HL-60/S4 (cell line): ENCODE measurements around the gene PTPRK.

Experiments used
- in situ Hi-C: fragments of 300-500 bp; cut with MboI; formaldehyde crosslinking; loops from 2 replicates; pipeline ENCODE4 v1.14.3; 2022; ENCODE audit warnings: low sequenced_read_pairs

The PTPRK gene

DNA sequence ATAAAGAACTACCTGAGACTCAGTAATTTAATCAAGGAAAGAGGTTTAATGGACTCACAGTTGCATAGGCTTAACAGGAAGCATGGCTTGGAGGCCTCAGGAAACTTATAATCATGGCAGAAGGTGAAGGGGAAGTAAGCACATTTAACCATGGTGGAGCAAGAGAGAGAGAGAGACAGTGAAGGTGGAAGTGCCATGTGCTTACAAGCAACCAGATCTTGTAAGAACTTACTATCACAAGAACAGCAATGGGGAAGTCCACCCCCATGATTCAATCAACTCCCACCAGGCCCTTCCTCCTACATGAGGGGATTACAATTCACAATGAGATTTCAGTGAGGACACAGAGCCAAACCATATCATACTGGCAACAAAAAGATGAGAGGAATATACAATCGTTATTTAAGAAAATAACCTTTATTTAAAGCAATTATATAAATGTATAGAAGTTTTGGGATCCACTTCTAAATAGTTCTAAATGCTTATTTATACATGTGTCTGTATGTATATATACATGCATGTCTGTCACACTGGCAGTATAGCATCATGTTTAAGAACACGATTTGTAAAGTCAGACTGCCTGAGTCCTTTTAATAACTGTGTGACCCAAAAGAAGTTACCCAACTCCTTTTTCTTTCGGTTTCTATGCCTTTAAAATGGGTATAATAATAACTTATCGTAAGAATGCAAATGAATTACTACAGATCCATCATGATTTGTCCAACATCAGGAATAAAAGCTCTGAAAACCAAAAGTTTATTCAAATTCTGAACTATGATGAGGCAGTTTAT, 363.9 kb downstream of the PTPRK start:
- in situ Hi-C loops, result no loop called here

DNA sequence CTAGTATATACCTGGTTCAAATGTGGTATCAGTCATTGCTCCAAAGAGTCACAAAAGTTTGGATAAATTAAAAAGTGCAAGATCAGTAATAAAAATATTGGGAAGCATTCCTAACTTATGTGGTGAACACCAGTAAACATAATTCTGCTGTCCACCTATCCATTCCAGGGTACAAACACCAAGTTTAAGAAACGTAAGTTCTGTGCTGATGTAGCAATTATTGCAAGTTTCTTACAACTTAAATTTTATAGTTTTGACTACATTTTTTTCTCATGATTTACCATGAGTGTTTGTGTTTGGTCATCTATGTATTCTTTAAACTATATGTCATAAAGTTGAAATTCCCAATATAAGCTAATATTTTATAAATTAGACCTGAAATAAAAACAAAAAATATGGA, 364.6 kb downstream of the PTPRK start:
- in situ Hi-C loops, result no loop called here

DNA sequence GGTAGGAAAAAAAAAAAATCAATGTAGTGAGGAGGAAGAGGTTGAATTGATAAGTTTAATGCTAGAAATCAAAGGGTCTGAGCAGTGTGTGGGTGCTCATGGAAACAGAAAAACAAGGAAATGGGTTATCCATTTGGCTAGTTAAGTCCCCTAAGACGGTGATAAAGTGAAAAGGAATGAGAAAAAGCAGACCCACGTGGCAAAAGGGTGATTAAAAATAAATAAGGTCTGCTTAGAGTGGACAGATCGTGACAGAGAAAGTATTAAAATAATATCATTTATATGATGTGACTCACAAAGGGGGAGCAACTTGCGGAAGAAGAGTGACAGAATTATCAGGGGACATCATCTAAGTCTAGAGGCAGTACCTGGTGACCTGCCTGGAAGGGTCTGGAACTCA, 367.8 kb downstream of the PTPRK start:
- in situ Hi-C loops, result no loop called here

DNA sequence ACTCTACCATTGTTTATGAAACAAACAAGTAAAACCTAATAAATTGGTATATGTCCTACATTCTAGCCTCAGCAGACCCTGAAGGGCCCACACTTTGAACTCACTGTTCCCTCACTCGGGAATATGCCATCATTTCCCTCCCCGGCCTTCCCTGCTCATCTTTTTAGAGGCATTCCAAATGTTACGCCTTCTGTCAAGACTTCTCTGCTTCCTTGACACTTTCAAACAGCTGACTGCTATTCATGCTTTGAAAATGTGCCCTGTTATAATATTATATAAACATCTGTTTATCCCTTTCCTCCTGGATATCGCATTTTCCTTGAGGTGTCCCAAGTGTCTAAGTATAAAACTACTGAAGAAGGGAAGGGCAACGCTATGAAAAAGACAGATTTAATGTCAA, 370.0 kb downstream of the PTPRK start:
- in situ Hi-C loops, result no loop called here

DNA sequence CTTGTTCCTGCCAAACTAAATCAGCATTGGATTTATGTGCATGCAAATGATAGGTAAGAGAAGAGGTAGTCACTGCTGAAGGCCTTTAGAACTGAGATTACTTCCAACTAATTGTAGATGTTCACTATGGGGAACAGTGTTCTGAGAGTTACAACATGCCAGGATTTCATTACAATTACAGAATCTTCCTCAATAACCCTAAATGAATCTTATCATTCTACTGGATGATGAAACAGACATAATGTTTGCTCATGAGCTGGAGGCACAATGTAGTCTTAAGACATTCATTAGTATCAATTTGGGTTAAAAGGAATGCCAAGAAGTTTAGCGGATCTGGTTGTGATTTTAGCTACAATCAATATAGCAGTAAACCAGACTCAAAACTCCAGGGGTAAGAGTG, 370.6 kb downstream of the PTPRK start:
- in situ Hi-C loops, result no loop called here

DNA sequence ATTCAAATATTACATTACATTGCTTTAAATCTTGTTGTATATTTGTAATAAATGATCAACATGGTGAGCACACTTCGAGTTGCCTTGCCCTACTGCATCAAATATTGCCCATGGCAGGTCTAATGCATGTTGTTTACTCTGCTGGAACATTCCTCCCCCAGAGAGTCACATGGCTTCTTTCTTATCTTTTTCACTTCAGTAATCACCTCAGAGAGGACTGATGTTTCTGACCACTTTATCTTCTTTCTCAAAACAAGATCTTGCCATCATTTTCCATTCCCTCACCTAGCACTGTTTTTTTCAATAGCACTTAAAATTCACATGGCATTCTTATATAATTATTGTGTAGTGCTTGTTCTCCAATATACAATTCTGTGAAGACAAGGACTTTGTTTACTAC, 376.1 kb downstream of the PTPRK start:
- in situ Hi-C loops, result no loop called here

DNA sequence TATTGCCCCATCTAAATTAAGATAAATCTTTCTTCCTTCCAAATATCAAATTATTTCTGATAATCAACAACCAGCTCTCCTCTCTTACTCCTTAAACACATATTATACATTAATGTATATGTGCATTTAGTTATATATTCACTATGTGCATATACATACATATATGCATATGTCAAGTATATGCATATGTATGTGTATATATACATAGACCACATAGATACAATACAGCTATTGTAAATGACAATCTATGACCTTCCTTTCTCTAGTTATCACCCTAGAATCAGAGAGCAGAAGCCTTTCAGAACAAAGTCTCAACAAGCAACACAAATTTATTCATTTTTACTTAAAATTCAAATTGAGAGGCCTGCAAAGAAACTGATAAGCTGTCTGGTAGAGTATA, 378.5 kb downstream of the PTPRK start:
- in situ Hi-C loops, result no loop called here

DNA sequence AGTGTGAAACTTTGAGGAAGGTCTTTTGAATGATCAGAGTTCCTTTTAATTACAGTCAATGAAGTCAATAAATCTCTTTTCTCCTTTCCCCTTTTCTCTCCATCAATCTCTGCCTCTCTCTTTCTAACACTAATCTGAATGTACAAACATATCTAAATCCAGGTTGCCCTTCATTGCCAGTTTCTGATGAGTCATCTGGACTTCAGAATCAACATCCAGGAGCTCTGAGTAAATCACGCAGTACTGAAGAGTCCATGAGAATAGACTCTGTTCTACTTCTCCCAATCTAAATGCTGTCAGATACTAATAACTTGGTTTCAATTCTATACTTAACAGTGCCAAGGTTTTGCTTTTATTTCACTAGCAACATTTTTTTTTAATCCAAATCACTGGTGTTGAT, 380.9 kb downstream of the PTPRK start:
- in situ Hi-C loops, result no loop called here

DNA sequence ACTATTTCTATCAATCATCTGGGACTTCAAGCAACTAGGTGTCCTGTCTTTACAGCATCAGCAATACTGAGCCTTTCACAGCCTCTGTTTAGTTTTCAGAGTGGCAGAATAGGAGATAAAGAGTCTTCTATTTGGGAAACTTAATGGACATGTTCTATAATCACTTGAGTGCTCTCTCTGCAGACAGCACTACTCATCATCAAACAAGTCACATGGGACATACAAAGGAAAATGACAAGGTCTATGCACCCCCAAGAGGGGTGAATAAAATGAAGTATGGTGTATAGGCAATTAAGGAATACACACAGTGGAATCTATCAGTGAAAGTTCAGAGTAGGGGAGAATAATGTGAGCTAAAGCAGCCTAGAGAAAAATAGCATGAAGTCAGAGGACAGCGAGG, 381.7 kb downstream of the PTPRK start:
- in situ Hi-C loops, result no loop called here

DNA sequence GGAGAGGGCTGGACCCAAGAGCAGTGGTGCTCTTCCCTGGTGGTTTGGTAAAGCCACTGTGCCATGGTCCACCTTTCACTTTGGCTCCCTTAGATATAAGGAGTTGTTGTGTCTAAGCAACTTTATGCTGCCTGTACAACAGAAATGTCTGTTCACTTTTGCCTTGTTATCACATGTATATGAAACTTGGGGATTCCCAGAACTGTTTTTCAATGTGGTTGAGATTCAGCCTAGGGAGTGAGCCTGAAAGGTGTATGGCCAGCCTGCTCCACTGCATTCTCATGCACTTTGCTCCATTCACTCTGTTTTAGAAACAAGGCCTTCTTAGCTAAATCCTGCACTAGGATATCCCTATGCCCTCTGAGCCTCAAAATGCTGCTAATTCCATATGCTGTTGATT, 385.1 kb downstream of the PTPRK start:
- in situ Hi-C loops, result no loop called here

DNA sequence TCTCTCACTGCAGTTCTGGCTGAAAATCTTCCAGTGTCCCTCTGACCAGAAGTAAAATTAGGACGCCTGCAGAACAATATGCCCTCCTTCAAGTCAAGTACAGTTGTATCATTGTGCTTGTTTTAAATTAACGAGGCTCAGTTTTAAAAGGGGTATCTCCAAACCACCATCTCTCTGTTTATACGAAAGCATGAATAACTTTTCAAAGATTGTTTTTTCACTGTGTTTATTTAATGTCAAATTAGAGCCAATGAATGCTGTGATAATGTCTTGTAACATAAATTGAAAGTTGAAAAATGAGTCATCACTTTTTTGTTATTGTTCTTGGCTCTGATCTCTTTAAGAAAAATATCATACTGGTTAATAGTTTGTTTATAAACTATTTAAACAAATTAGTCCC, 388.8 kb downstream of the PTPRK start:
- in situ Hi-C loops, result no loop called here

DNA sequence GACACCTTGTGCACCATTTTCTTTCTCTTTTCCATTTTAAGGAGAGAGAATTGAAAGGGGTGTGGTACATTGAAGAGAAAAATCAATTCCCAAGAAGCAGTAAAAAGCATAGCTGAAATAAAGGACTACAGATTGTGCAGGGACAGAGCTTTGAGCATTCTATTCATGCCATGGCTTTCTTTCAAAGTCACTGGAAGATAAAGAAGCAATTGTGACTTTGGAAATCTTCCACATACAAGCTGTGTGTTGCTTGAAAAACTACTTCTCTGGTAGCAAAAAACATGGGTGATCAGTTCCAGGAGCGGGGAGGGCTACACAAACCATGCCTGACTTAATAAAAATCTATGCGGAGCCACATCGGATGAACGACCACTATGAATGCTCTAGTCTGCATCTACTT, 389.4 kb downstream of the PTPRK start:
- in situ Hi-C loops, result no loop called here

DNA sequence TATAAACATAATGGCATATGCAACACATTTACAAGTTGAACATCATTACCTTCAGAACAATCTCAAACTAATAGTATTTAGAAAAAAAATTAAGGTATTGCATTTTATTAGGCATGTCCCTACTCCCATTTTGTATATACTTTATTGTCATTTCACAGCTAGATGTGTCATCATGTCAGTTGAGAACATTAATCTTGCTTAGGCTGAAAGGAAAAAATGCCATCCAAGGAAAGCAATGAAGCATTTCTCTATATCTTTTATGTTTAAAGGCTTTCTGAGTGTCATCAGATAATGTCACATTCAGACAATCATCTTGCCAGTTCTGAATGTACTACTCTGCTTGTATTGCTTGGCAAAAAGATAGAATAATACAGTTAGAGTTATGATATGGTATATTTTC, 390.7 kb downstream of the PTPRK start:
- in situ Hi-C loops, result no loop called here

DNA sequence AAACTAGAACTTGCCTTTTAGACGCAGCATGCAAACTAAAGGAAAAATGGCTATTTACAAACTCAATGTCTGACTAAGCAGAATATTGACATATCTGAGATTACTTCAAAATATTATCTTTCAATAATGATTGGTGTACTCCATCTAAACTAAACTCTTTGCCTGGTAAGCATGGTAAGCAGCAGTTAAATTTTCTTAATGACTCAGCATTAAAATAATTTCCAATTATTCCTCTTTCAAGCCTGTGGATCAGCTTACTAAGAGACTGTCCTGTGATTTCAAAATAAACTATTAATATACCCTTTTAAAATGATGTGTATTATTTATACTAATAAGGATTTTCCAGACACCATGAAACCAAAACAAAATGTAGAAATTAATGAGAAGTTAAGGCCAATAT, 392.7 kb downstream of the PTPRK start:
- in situ Hi-C loops, result no loop called here

DNA sequence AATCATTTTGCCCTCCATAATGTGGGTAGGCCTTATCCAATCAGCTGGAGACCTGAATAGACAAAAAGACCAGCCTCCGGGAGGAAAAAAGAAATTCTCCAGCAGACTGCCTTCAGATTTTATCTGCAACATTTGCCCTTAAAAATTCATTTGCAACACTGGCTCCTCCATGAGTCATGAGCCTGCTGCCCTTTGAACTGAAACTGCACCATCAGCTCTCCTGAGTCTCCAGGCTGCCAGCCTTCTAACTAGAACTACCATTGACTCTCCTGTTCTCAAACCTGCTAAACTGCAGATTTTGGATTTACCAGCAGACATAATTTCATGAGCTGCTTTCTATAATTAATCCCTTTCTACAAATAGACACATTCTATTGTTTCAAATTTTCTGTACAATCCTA, 395.7 kb downstream of the PTPRK start:
- in situ Hi-C loops, result no loop called here

DNA sequence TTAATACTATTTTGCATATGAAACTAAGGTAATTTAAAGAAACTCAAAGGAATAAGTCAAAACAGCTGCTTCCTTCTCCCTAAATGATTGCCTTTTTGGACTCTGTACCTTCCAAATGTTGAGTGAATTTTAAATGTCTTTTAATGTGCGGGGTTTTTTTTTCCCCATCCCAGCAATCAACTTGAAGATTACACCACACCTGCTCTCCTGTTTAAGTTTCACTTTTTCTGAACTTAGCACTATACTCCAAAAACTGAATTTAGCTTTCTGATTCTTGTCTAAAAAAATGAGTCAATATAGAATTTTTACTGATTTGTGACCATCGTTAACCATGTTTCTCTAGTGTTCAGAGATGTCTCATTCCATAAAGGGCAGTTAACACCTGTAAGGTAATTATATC, 398.8 kb downstream of the PTPRK start:
- in situ Hi-C loops, result no loop called here

DNA sequence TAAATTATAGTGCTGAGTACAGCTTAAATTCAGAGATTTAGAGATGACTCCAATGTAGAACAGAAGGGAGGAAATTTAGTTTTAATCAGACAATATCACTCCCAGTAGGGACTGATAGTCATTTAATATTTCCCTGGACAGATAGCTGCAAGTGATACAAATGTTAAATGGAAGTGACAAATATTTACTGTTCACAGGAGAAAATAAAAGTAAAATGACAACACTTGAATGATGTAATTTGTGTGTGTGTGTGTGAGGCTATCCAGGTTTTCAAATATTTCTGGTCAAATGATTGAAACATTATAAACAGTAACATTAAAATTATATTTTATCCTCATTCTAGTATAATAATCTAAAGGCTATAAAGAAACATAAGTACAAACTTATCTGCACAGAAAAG, 399.2 kb downstream of the PTPRK start:
- in situ Hi-C loops, result no loop called here

DNA sequence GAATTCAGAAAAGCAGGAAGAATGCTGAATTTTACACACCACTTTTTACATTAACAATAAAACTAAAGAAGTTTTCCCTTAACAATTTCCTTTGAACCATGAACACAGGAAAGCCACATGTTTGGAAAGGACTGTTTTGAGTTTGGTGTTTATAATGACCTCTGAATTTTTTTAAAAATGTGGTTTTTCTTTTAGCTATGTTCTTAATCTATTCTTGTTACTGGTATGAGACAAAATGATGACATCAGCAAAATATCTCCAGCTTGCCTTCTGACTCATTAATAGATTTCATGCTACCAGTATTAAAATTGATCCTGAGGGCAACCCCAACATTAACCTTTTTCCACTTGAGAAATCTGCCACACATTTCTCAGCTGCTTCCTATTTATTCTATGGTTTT, 402.0 kb downstream of the PTPRK start:
- in situ Hi-C loops, result no loop called here

DNA sequence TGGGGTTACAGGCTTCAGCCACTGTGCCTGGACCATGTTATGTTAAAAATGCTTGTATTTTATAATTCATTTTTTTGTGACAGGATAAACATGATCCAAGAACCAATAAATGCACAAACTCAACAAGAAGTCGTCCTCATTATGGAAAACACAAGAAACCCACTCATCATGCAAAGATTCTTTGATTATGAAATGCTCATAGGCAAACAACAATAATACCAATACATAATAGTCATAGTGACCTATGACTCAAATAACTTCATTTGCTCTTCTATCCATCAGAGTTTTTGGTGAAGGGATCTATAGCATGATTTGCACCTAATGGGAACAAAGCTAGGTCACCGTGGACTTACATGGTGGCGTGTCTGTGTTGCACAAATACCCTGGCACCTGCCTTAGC, 402.5 kb downstream of the PTPRK start:
- in situ Hi-C loops, result no loop called here

DNA sequence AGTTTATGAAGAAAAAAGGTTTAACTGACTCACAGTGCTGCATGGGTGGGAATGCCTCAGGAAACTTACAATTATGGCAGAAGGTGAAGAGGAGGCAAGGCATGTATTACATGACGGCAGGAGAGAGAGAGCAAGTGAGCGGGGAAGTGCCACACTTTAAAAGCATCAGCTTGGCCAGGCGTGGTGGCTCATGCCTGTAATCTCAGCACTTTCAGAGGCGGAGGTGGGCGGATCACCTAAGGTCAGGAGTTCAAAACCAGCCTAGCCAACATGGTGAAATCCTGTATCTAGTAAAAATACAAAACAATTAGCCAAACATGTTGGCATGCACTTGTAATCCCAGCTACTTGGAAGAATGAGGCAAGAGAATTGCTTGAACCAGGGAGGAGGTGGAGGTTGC, 406.2 kb downstream of the PTPRK start:
- in situ Hi-C loops, result no loop called here

DNA sequence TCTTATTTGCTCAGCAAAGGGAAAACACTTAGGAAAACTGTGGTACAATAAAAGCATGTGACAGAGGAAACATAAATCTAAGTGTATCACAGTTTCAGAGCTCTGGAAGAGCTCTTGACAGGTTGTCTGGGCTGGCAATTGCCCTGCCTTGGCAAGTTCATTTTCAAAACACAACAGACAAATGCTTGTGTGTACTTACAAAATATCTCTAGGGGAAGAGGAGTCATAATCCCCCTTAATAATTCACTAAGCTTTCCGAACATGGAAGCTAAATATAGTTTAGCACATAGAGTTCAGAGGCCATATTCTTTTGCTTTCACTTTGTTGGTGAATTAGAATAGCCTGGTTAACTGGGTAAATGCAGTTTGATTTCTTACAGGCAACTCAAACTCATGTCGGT, 407.9 kb downstream of the PTPRK start:
- in situ Hi-C loops, result no loop called here

DNA sequence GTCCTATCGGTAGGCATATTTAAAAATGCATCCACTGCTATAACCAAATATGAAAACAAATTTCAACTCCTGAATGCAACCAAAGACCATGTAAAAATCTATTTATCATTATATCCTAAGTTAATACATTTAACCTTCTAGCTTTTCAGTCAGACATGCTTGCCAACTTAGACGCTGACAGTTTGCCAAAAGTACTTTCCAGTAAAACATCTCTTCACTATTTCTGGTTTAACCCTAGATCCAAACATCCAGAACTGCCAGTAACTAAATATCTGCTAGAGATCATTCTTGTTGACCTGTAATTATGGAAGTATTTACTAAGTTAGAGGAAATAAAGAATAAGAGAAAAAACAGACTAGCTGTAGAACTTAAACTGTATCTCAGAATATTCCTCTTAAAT, 409.3 kb downstream of the PTPRK start:
- in situ Hi-C loops, result no loop called here

DNA sequence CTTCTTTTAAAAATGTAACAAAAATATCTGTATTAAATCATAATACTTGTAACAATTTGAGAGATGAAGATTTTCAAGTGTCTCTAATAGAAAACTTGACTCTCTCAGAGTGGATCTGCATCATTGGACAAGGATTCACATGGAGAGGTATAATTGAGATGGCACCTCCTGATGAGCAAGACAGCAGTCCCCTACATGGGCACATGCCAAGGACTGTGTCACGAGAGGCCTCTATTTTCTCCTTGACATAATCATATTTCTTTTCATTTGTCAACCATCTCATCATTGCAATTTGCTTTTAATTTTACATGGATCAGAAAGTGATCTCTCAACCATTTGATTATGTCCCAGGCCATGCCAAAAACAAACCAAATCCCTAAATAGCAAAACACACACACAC, 412.7 kb downstream of the PTPRK start:
- in situ Hi-C loops, result no loop called here
